ENCODE measurements around the gene TEAD1.

Gene TEAD1

GRCh38 chr11:12793065-12793464, 118.8 kb downstream of the TEAD1 start:
- no peak for DNase-seq

GRCh38 chr11:12793506-12793905, 119.3 kb downstream of the TEAD1 start:
- no peak for DNase-seq

- DNase-seq, result no peak
Observed at GRCh38 chr11:12794576-12795230, 120.5 kb downstream of the TEAD1 start.

GRCh38 chr11:12797996-12798395, 123.8 kb downstream of the TEAD1 start:
- DNase-seq, result no peak

- no peak for DNase-seq
Observed at GRCh38 chr11:12798609-12799011, 124.4 kb downstream of the TEAD1 start.

- no peak for DNase-seq
Observed at GRCh38 chr11:12799334-12799835, 125.2 kb downstream of the TEAD1 start.

GRCh38 chr11:12800032-12800671, 125.9 kb downstream of the TEAD1 start:
- peak; percentile 79 for DNase-seq

- no peak for DNase-seq
Observed at GRCh38 chr11:12800871-12801270, 126.7 kb downstream of the TEAD1 start.

GRCh38 chr11:12801976-12802375, 127.8 kb downstream of the TEAD1 start:
- DNase-seq, result no peak

- peak; percentile 98 for DNase-seq
Observed at GRCh38 chr11:12802418-12803085, 128.3 kb downstream of the TEAD1 start.

- DNase-seq, result no peak
Observed at GRCh38 chr11:12803086-12803826, 129.0 kb downstream of the TEAD1 start.

- no peak for DNase-seq
Observed at GRCh38 chr11:12806113-12806512, 131.9 kb downstream of the TEAD1 start.

- no peak for DNase-seq
Observed at GRCh38 chr11:12807621-12808020, 133.4 kb downstream of the TEAD1 start.

- no peak for DNase-seq
Observed at GRCh38 chr11:12808519-12808918, 134.3 kb downstream of the TEAD1 start.

- DNase-seq, result no peak
Observed at GRCh38 chr11:12809364-12809763, 135.1 kb downstream of the TEAD1 start.

GRCh38 chr11:12809864-12810567, 135.8 kb downstream of the TEAD1 start:
- no peak for DNase-seq

- no peak for DNase-seq
Observed at GRCh38 chr11:12810568-12810894, 136.3 kb downstream of the TEAD1 start.

- no peak for DNase-seq
Observed at GRCh38 chr11:12811861-12812260, 137.6 kb downstream of the TEAD1 start.

- DNase-seq, result no peak
Observed at GRCh38 chr11:12812849-12813248, 138.6 kb downstream of the TEAD1 start.

GRCh38 chr11:12813371-12814225, 139.4 kb downstream of the TEAD1 start:
- DNase-seq, result no peak

- DNase-seq, result no peak
Observed at GRCh38 chr11:12815129-12815480, 140.9 kb downstream of the TEAD1 start.

GRCh38 chr11:12815931-12816494, 141.8 kb downstream of the TEAD1 start:
- no peak for DNase-seq

All from NCI-H774 (cell line).